K562 (cell line): ENCODE data around the gene PARD6B.

Source experiments
- BMI1 ChIP-seq: fragments of 150-350 bp; IDR thresholded peaks from 2 replicates; pipeline ENCODE4 v1.6.1; 2014; ENCODE audit warnings: low read length
- ELF1 ChIP-seq: fragments of 200-800 bp; sonication (Bioruptor generic); IDR thresholded peaks from 2 replicates; pipeline ENCODE4 v1.6.1; 2016; ENCODE audit warnings: missing genetic modification characterization, missing compliant biosample characterization
- ELK3 ChIP-seq: fragments of 450-650 bp; formaldehyde crosslinking; IDR thresholded peaks from 2 replicates; pipeline ENCODE4 v1.4.0; 2020; ENCODE audit warnings: mild to moderate bottlenecking
- SIN3B ChIP-seq: fragments of 450-650 bp; IDR thresholded peaks from 2 replicates; pipeline ENCODE4 v1.6.1; 2017; ENCODE audit warnings: low read depth, mild to moderate bottlenecking, moderate library complexity

- TF ChIP-seq BMI1 (no peak), ELF1 (tag) (no peak), ELK3 (CRISPR knock-in tag) (no peak), SIN3B (no peak)
Measured at GRCh38 chr20:50790651-50791277, 59.4 kb downstream of the PARD6B start.
